OCI-LY1 (cell line): ENCODE results near the gene BICD2.

Source experiments
- EZH2 ChIP-seq: fragments of 200-600 bp; sonication (generic), shearing (Covaris generic); IDR thresholded peaks from 2 replicates; pipeline ENCODE4 v1.8.0; 2017; ENCODE audit warnings: borderline replicate concordance, mixed run types, mild to moderate bottlenecking, antibody characterized with exemption, low read length, moderate library complexity, mixed read lengths
- TF ChIP-seq, protein P1 (sequence below): fragments of 200-600 bp; sonication (generic), shearing (Covaris generic); IDR thresholded peaks from 2 replicates; pipeline ENCODE4 v1.5.1; 2017; ENCODE audit warnings: mild to moderate bottlenecking, antibody characterized with exemption, low read length, moderate library complexity, mixed read lengths

DNA sequence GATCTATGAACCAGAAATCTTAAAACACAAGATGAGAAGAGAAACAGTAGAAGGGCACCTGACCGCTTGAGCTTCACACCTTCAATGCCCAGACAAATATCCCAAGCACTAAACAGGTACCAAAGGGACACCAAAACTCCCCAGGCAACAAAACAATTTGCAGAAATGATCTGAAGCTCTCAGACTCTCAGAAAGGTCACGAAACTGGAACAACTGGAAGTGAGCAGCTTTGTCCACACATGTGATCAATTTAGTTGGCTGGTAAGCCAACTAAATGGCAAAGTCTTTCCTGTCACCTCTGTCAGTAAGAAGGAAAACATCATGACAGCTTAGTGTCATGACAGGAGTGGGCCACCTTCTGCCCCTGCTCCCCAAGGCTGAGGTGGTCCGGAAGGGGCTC lies 98.8 kb downstream of the BICD2 start:
- TF ChIP-seq, protein P1, sequence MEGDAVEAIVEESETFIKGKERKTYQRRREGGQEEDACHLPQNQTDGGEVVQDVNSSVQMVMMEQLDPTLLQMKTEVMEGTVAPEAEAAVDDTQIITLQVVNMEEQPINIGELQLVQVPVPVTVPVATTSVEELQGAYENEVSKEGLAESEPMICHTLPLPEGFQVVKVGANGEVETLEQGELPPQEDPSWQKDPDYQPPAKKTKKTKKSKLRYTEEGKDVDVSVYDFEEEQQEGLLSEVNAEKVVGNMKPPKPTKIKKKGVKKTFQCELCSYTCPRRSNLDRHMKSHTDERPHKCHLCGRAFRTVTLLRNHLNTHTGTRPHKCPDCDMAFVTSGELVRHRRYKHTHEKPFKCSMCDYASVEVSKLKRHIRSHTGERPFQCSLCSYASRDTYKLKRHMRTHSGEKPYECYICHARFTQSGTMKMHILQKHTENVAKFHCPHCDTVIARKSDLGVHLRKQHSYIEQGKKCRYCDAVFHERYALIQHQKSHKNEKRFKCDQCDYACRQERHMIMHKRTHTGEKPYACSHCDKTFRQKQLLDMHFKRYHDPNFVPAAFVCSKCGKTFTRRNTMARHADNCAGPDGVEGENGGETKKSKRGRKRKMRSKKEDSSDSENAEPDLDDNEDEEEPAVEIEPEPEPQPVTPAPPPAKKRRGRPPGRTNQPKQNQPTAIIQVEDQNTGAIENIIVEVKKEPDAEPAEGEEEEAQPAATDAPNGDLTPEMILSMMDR, result no peak
- TF ChIP-seq EZH2, result no peak
